A549 (cell line): ENCODE measurements around the gene CERS6.
A peak's percentile ranks its signal among the peaks of the same experiment; 100 is the strongest.

Source experiments
- CEBPB ChIP-seq, 2 experiments: fragments of >200 bp in 1 of 2; sonication (Bioruptor Twin) in 1 of 2; formaldehyde crosslinking in 1 of 2; IDR thresholded peaks; 2 replicates each; pipeline ENCODE4 v1.6.1; 2012 to 2016
- JUN ChIP-seq, 2 experiments: fragments of >200 bp; sonication (Bioruptor Twin); formaldehyde crosslinking; IDR thresholded peaks; 2 replicates in 1 of 2; 3 replicates in 1 of 2; pipeline ENCODE4 v1.6.1; 2016 to 2017
- MAX ChIP-seq: IDR thresholded peaks from 2 replicates; pipeline ENCODE4 v1.6.1; 2012
- REST ChIP-seq: fragments of 200-600 bp; sonication (generic); IDR thresholded peaks from 2 replicates; pipeline ENCODE4 v1.6.1; 2016; ENCODE audit warnings: antibody characterized with exemption, mild to moderate bottlenecking, moderate library complexity
- ZFP36 ChIP-seq: fragments of 450-650 bp; IDR thresholded peaks from 2 replicates; pipeline ENCODE4 v1.6.1; 2014; ENCODE audit warnings: borderline replicate concordance; ENCODE audit not compliant: partially characterized antibody
- TF ChIP-seq, protein P1 (sequence below): fragments of >200 bp; sonication (Bioruptor Twin); formaldehyde crosslinking; IDR thresholded peaks from 3 replicates; pipeline ENCODE4 v1.5.1; 2016
- TF ChIP-seq, protein P2 (sequence below): fragments of 250-450 bp; sonication (Bioruptor Pico); IDR thresholded peaks from 2 replicates; pipeline ENCODE4 v1.5.0; 2021; ENCODE audit warnings: mild to moderate bottlenecking, moderate library complexity, borderline replicate concordance

- TF ChIP-seq, protein P1, sequence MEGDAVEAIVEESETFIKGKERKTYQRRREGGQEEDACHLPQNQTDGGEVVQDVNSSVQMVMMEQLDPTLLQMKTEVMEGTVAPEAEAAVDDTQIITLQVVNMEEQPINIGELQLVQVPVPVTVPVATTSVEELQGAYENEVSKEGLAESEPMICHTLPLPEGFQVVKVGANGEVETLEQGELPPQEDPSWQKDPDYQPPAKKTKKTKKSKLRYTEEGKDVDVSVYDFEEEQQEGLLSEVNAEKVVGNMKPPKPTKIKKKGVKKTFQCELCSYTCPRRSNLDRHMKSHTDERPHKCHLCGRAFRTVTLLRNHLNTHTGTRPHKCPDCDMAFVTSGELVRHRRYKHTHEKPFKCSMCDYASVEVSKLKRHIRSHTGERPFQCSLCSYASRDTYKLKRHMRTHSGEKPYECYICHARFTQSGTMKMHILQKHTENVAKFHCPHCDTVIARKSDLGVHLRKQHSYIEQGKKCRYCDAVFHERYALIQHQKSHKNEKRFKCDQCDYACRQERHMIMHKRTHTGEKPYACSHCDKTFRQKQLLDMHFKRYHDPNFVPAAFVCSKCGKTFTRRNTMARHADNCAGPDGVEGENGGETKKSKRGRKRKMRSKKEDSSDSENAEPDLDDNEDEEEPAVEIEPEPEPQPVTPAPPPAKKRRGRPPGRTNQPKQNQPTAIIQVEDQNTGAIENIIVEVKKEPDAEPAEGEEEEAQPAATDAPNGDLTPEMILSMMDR, result no peak
- no peak for TF ChIP-seq MAX
- TF ChIP-seq CEBPB (IDR thresholded peaks at IDR 0.05), result peak; percentile 45 to 63; a peak in 3 of 4 replicates
- no peak for TF ChIP-seq JUN (IDR thresholded peaks at IDR 0.05)
- no peak for TF ChIP-seq ZFP36
- TF ChIP-seq, protein P2, sequence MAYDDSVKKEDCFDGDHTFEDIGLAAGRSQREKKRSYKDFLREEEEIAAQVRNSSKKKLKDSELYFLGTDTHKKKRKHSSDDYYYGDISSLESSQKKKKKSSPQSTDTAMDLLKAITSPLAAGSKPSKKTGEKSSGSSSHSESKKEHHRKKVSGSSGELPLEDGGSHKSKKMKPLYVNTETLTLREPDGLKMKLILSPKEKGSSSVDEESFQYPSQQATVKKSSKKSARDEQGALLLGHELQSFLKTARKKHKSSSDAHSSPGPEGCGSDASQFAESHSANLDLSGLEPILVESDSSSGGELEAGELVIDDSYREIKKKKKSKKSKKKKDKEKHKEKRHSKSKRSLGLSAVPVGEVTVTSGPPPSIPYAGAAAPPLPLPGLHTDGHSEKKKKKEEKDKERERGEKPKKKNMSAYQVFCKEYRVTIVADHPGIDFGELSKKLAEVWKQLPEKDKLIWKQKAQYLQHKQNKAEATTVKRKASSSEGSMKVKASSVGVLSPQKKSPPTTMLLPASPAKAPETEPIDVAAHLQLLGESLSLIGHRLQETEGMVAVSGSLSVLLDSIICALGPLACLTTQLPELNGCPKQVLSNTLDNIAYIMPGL (CRISPR knock-in tag), result no peak
- TF ChIP-seq REST, result no peak
Observed at GRCh38 chr2:168565112-168565511, 109.0 kb downstream of the CERS6 start.
